ENCODE data around the gene FCF1.

GRCh38 chr14:74698465-74698864 lies 14.5 kb upstream of the FCF1 start:
- TF ChIP-seq SP3 (tag by site-specific recombination; IDR thresholded peaks at IDR 0.05) (no peak), CTCF (tag by site-specific recombination; IDR thresholded peaks at IDR 0.05) (no peak), HOXC10 (CRISPR knock-in tag; IDR thresholded peaks at IDR 0.05) (no peak), ZNF114 (tag by site-specific recombination; IDR thresholded peaks at IDR 0.05) (no peak), YY1 (tag by site-specific recombination; IDR thresholded peaks at IDR 0.05) (no peak), ZNF16 (tag by site-specific recombination; IDR thresholded peaks at IDR 0.05; ENCODE audit: low read depth) (no peak), GFI1B (tag by site-specific recombination; IDR thresholded peaks at IDR 0.05) (no peak), ZNF529 (tag by site-specific recombination; IDR thresholded peaks at IDR 0.05; ENCODE audit: insufficient replicate concordance) (no peak)
